Prostate gland (tissue), 1 donor: ENCODE measurements around the gene TTYH1.

Experiments used
- POLR2A ChIP-seq: fragments of 450-650 bp; IDR thresholded peaks from one replicate; pipeline ENCODE4 v1.6.1; 2016; ENCODE audit warnings: antibody characterized with exemption, mild to moderate bottlenecking
- POLR2AphosphoS5 ChIP-seq: sonication (generic); formaldehyde crosslinking; IDR thresholded peaks from one replicate; pipeline ENCODE4 v1.6.1; 2017; ENCODE audit warnings: antibody characterized with exemption

- TF ChIP-seq POLR2A (no peak), POLR2AphosphoS5 (no peak)
Measured at GRCh38 chr19:54427586-54427985, 12.3 kb downstream of the TTYH1 start.
